AML-193 (cell line): Measurements from ENCODE around the gene BMP8A.
"Not testable (repeated sequence)": the region's sequence is repeated elsewhere in the genome, so short reads cannot be mapped to it uniquely, and the experiment has no call there.

Source experiments
- DNase-seq, 2 experiments: peaks; one replicate each; lab custom pipeline; 2025; lab: John Stamatoyannopoulos, UW

BMP8A gene, protein sequence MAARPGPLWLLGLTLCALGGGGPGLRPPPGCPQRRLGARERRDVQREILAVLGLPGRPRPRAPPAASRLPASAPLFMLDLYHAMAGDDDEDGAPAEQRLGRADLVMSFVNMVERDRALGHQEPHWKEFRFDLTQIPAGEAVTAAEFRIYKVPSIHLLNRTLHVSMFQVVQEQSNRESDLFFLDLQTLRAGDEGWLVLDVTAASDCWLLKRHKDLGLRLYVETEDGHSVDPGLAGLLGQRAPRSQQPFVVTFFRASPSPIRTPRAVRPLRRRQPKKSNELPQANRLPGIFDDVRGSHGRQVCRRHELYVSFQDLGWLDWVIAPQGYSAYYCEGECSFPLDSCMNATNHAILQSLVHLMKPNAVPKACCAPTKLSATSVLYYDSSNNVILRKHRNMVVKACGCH

GRCh38 chr1:39491146-39491921 is at the start of gene BMP8A:
TSS of gene BMP8A (plus strand) at chr1:39491636. CDS start at chr1:39491992, 356 bp downstream.
- DNase-seq = peak in 1 of 2 experiments; percentile 30

DNA sequence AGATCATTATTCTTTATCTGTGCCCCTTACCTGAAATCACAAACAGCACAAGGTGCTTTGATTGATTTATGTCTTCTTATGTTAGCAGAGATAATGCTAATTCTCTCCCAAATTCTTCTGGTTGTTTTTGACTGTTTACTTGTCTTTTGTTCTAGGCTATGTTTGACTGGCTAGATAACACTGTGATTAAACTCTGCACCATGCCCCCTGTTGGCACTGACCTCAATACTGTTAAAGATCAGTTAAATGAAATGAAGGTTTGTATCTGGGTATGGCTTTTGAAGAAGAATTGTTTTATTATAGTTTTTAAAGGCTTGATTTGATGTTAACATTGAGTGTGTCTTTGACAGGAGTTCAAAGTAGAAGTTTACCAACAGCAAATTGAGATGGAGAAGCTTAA is 49.6 kb upstream of the BMP8A start:
- DNase-seq = no peak

GRCh38 chr1:39445573-39445972 is 45.9 kb upstream of the BMP8A start:
- DNase-seq = no peak

DNA sequence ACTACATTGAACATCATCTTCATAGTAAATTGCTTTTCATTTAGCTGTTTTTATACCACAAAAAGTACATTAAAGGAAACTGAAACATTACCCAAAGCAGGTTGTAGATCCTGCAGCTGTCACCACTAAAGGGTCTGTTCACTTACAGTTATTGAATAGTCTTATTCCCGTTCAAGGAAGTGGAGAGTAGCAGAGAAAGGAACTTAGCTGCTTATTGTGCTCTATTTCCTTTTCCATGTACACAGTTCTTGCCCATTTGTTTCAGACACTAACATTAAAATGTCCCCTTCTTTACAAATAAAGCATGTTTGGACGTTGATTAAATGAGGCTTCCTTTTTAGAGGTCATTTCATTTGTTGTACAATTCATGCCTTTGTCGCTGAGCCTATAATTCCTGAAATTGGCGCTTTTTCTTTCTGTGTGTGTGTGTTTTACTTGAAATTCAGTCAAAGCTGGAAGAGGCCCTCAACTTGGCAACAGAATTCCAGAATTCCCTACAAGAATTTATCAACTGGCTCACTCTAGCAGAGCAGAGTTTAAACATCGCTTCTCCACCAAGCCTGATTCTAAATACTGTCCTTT is 44.4 kb upstream of the BMP8A start:
- no peak for DNase-seq

- not testable (repeated sequence) for DNase-seq
These were observed 41.4 kb upstream of the BMP8A start for GRCh38 chr1:39450041-39450440.

GRCh38 chr1:39450956-39451606 is 40.4 kb upstream of the BMP8A start:
- no peak for DNase-seq

DNA sequence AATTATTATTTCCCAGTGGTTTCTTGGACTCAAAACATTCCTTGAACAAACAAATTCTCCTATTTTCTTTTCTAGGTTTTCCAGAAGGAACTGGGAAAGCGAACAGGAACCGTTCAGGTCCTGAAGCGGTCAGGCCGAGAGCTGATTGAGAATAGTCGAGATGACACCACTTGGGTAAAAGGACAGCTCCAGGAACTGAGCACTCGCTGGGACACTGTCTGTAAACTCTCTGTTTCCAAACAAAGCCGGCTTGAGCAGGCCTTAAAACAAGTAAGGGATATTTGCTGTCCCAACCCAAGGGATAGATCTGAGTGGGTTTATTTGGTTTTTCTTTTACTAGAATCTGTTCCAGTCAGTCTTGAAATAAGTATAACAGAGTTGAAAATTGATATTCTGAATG is 39.4 kb upstream of the BMP8A start:
- no peak for DNase-seq

GRCh38 chr1:39452540-39452939 is 38.9 kb upstream of the BMP8A start:
- no peak for DNase-seq

DNA sequence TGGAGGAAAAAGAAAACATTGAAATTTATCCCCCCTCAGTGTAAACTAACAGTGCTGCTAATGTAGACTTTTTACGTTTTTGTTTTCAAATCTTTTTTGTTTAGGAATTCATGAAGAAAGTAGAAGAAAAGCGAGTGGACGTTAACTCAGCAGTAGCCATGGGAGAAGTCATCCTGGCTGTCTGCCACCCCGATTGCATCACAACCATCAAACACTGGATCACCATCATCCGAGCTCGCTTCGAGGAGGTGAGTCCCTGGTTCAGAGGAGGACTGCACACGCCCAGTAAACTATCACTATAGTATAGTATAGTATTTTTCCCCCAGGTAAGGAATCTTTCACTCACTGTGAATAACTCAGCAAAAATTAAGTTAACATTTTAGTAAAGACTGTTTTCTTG is 37.8 kb upstream of the BMP8A start:
- DNase-seq = no peak

DNA sequence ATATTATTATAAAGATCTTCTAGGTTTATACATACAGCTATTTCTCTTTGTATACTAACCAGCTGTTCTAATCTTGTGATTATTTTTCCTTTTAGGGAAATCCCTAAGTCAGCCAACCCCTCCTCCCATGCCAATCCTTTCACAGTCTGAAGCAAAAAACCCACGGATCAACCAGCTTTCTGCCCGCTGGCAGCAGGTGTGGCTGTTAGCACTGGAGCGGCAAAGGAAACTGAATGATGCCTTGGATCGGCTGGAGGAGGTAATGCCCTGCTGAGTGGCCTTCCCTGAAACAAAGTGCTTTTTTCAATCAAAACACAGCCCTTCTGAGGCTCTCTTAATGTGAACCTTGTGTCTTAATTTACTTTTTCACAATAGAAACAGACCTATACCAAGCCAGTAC is 32.4 kb upstream of the BMP8A start:
- DNase-seq = no peak

DNA sequence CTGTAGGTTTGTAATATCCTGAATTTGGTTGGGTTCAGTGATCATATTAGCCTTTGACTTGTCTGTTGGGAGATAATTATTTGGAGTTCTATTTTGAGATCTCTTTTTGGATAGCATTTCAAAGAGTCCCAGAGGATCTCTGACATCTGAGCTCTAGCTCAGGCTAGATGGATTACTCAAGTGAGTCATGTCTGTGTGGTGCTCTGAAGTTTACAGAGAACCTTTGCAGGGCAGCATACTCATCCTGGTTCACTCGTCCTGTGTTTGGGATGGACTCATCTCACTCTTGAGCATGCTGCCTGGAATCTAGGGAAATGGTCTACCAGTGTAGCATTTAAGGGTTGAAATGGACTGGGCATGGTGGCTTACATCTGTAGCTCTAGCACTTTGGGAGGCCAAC is 29.4 kb upstream of the BMP8A start:
- DNase-seq = no peak

- DNase-seq = no peak
These were observed 24.9 kb upstream of the BMP8A start for GRCh38 chr1:39466413-39467107.

- DNase-seq = not testable (repeated sequence)
These were observed 24.2 kb upstream of the BMP8A start for GRCh38 chr1:39467108-39467720.

GRCh38 chr1:39469150-39469549 is 22.3 kb upstream of the BMP8A start:
- DNase-seq = no peak

DNA sequence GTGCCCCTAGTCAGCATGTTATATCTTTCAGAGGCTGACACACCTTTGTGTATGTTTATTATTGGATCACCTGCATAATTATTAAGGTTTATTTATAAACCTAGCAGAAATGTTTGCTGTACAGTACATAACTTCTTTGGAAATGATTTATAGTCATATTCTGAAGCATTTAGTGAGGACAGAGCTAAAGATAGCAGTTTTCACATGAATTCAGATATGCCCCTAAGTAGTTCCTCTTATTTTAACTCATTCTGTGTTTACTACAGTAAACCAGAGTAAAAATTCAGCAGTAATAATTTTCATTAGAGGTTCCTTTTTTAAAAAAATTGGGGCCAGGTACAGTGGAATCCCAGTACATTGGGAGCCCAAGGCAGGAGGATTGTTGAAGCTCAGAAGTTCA is 21.4 kb upstream of the BMP8A start:
- no peak for DNase-seq

- no peak for DNase-seq
These were observed 18.6 kb upstream of the BMP8A start for GRCh38 chr1:39472826-39473225.

GRCh38 chr1:39473324-39473723 is 18.1 kb upstream of the BMP8A start:
- DNase-seq = no peak

GRCh38 chr1:39474810-39475209 is 16.6 kb upstream of the BMP8A start:
- DNase-seq = no peak

DNA sequence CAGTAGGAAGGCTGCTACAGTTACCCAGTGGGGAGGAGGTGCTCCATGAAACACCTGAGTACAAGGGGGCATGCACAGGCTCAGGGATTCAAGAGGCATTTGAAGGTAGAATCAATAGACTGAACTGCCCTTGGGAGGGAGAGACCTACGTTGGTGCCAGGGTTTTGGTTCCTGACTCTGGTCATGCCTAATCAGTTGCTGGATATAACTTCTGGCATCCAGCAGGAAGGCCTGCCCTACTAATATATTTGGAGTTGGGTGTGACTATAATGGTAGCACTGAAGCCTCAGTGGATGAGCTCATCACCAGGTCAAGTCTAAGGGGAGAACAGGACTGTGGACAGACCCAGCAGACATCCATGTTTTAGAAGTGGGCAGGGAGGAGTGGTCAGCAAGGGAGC is 15.9 kb upstream of the BMP8A start:
- not testable (repeated sequence) for DNase-seq

GRCh38 chr1:39478126-39478915 is 13.1 kb upstream of the BMP8A start:
- DNase-seq = no peak

GRCh38 chr1:39481289-39481688 is 10.1 kb upstream of the BMP8A start:
- no peak for DNase-seq
